Measurements from ENCODE around the gene ANKMY1. TPM values are rescaled to one million over a fixed set of nuclear protein-coding genes. Genes with fewer than 3 reads are reported as not detected.

ANKMY1 gene
- total RNA-seq, 1 donor from 2014 or later = 20.6 TPM

GRCh38 chr2:240451791-240452461, 105.9 kb downstream of the ANKMY1 start:
- DNase-seq (ENCODE audit: extremely low spot score in 2 of 2) = no peak
- Histone ChIP-seq H3K27ac (peak overlapping the region; percentile 81), H3K4me3 (peak overlapping the region; percentile 64 to 86), H3K9me3 (no peaks in the 10 kb centered on the region), H3K4me1 (peaks cover 87% of the 10 kb centered on the region), H3K27me3 (no peaks in the 10 kb centered on the region), H3K36me3 (no peaks in the 10 kb centered on the region)
- TF ChIP-seq POLR2AphosphoS5 (IDR thresholded peaks at IDR 0.05; ENCODE audit: insufficient read depth in 1 of 2, low read depth in 1 of 2) = no peak
- TF ChIP-seq CTCF (IDR thresholded peaks at IDR 0.05) = no peak
- TF ChIP-seq POLR2A (IDR thresholded peaks at IDR 0.05) = no peak
- intact Hi-C loops (cut with DNase I) = loop anchor here (5.0 kb wide), 1 partner anchor 115 kb away; the partner anchor contains the start of gene RNPEPL1

- H3K4me1 ChIP-seq = peaks cover 87% of the 10 kb centered on the region
- H3K27me3 ChIP-seq = no peaks in the 10 kb centered on the region
- H3K27ac ChIP-seq = peak overlapping the region; percentile 81
- no peaks in the 10 kb centered on the region for H3K36me3 ChIP-seq
- DNase-seq (ENCODE audit: extremely low spot score in 2 of 2) = no peak
- no peaks in the 10 kb centered on the region for H3K9me3 ChIP-seq
- TF ChIP-seq POLR2AphosphoS5 (IDR thresholded peaks at IDR 0.05; ENCODE audit: insufficient read depth in 1 of 2, low read depth in 1 of 2) = no peak
- no peak for TF ChIP-seq CTCF (IDR thresholded peaks at IDR 0.05)
- no peak for TF ChIP-seq POLR2A (IDR thresholded peaks at IDR 0.05)
- H3K4me3 ChIP-seq = no peak overlapping the region
- intact Hi-C loops (cut with DNase I) = loop anchor here (5.0 kb wide), 1 partner anchor 116 kb away; the partner anchor contains the start of gene RNPEPL1
Observed at GRCh38 chr2:240451108-240451611, 106.6 kb downstream of the ANKMY1 start.

- Histone ChIP-seq H3K27ac (peak overlapping the region; percentile 81), H3K27me3 (no peaks in the 10 kb centered on the region), H3K4me3 (no peak overlapping the region), H3K36me3 (no peaks in the 10 kb centered on the region), H3K4me1 (peaks cover 85% of the 10 kb centered on the region), H3K9me3 (no peaks in the 10 kb centered on the region)
- intact Hi-C loops (cut with DNase I) = loop anchor here (5.0 kb wide), 1 partner anchor 117 kb away; the partner anchor contains the start of gene RNPEPL1
- no peak for DNase-seq (ENCODE audit: extremely low spot score in 2 of 2)
- TF ChIP-seq CTCF (IDR thresholded peaks at IDR 0.05) (no peak), POLR2AphosphoS5 (IDR thresholded peaks at IDR 0.05; ENCODE audit: insufficient read depth in 1 of 2, low read depth in 1 of 2) (no peak), POLR2A (IDR thresholded peaks at IDR 0.05) (no peak)
Observed at GRCh38 chr2:240450532-240451107, 107.2 kb downstream of the ANKMY1 start.

- no peaks in the 10 kb centered on the region for H3K9me3 ChIP-seq
- no peak for DNase-seq (ENCODE audit: extremely low spot score in 2 of 2)
- no peaks in the 10 kb centered on the region for H3K27me3 ChIP-seq
- peak in 1 of 2 donors; percentile 14 for TF ChIP-seq POLR2AphosphoS5 (IDR thresholded peaks at IDR 0.05; ENCODE audit: insufficient read depth in 1 of 2, low read depth in 1 of 2)
- no peak for TF ChIP-seq CTCF (IDR thresholded peaks at IDR 0.05)
- TF ChIP-seq POLR2A (IDR thresholded peaks at IDR 0.05) = no peak
- intact Hi-C loops (cut with DNase I) = loop anchor here (5.0 kb wide), 1 partner anchor 117 kb away; the partner anchor contains the start of gene RNPEPL1
- H3K4me3 ChIP-seq = no peak overlapping the region
- no peaks in the 10 kb centered on the region for H3K36me3 ChIP-seq
- H3K27ac ChIP-seq = peak overlapping the region; percentile 81
- peaks cover 79% of the 10 kb centered on the region for H3K4me1 ChIP-seq
Observed at GRCh38 chr2:240449764-240450531, 107.8 kb downstream of the ANKMY1 start.

Measured in vagina (tissue), 2 donors.